ENCODE measurements around the gene DDR2. TPM values are rescaled to one million over a fixed set of nuclear protein-coding genes. Genes with fewer than 3 reads are reported as not detected.
"Not testable (repeated sequence)": the region's sequence is repeated elsewhere in the genome, so short reads cannot be mapped to it uniquely, and the experiment has no call there.

DDR2 gene
- total and polyA plus RNA-seq, 12 donors, result 15.1 to 349 (median 233) TPM

DNA sequence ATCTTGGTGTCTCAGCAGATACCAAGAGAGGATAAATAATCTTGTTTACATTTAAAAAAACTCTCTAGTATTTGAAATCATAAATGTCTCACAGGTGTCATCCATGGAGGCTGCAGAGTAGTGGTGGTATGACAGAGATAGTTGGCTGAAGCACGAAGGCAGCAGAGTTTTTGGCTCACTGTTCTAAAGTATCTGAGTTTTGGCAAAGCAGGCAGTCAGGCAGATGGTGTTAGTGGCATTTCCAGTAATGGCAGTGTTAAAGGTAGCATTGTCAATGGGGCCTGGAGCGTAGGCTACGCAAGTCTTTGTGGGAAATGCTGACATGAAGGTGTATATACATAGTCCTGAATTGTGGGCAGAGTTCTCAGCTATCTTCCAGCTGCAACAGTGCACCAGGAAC is 89.8 kb downstream of the DDR2 start:
- intact Hi-C loops (cut with DNase I), result no loop called here
- no peak for TF ChIP-seq POLR2A (IDR thresholded peaks at IDR 0.05)
- TF ChIP-seq, protein P1, sequence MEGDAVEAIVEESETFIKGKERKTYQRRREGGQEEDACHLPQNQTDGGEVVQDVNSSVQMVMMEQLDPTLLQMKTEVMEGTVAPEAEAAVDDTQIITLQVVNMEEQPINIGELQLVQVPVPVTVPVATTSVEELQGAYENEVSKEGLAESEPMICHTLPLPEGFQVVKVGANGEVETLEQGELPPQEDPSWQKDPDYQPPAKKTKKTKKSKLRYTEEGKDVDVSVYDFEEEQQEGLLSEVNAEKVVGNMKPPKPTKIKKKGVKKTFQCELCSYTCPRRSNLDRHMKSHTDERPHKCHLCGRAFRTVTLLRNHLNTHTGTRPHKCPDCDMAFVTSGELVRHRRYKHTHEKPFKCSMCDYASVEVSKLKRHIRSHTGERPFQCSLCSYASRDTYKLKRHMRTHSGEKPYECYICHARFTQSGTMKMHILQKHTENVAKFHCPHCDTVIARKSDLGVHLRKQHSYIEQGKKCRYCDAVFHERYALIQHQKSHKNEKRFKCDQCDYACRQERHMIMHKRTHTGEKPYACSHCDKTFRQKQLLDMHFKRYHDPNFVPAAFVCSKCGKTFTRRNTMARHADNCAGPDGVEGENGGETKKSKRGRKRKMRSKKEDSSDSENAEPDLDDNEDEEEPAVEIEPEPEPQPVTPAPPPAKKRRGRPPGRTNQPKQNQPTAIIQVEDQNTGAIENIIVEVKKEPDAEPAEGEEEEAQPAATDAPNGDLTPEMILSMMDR (IDR thresholded peaks at IDR 0.05), result no peak
- Histone ChIP-seq H3K4me1 (replicated peaks in 1 of 2) (peaks cover 8 to 16% of the 10 kb centered on the region in 2 donors), H3K9me3 (replicated peaks in 1 of 3) (no peaks in the 10 kb centered on the region), H3K4me3 (no peak overlapping the region), H3K36me3 (replicated peaks in 1 of 2) (no peaks in the 10 kb centered on the region), H3K27ac (no peak overlapping the region), H3K27me3 (no peaks in the 10 kb centered on the region)
- DNase-seq, result no peak
- WGBS, 4 donors, result 78 to 83% (median 83%) methylated on average over 3 of the region's 3 CpGs

DNA sequence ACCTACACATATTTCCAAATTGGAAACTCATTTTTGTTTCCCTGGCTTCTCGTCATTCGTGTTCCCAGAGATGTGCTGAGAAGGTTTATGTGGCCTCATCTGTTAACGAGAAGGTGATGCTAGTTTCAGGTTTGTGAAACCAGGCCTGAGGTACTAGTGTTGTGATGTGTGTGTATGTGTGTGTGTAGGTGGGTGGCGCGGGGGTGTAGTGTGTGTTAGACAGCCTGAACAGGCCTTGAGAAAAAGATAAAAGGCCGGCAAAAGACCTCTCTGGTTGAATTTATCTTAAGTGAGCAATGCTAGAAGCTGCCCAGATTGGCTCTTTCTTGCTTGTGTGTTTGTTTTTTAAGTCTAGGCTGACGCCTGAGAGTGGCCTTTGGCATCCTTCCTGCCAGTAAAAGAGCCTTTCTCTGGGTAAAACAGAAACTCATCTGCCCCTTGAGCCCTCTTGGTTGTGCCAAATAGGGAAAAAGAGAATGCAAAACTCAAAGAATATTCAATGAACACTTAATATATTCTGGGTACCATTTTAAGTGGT is 92.4 kb downstream of the DDR2 start:
- Histone ChIP-seq H3K9me3 (replicated peaks in 1 of 3) (no peaks in the 10 kb centered on the region), H3K36me3 (replicated peaks in 1 of 2) (no peaks in the 10 kb centered on the region), H3K27me3 (no peaks in the 10 kb centered on the region), H3K27ac (peak overlapping the region in 4 of 5 donors; percentile 35 to 71 (median 56)), H3K4me1 (replicated peaks in 1 of 2) (peaks cover 8 to 16% of the 10 kb centered on the region in 2 donors), H3K4me3 (no peak overlapping the region)
- DNase-seq, result peak in 6 of 7 donors; percentile 44 to 77 (median 60)
- TF ChIP-seq, protein P1 (IDR thresholded peaks at IDR 0.05), result no peak
- no peak for TF ChIP-seq POLR2A (IDR thresholded peaks at IDR 0.05)
- intact Hi-C loops (cut with DNase I), result no loop called here
- 43 to 62% (median 51%) methylated on average over 7 of the region's 7 CpGs for WGBS, 4 donors

DNA sequence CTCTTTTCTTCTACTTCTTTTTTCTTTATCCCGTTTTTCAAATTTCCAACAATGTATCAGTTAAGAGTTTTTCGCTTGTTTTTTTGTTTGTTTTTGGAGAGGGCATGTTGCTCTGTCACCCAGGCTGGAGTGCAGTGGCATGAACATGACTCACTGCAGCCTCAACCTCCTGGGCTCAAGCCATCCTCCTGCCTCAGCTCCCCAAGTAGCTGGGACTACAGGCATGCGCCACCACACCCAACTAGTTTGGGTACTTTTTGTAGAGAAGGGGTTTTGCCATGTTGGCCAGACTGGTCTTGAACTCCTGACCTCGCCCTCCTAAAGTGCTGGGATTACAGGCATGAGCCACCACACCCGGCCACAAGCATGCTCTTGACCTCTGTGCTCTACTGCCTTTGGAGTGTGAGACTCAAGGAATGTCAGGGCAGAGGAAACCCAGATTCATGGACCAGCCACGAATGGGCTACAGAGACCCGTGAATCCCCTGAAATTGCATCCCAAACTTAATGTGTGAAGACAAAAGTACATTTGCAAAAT is 93.1 kb downstream of the DDR2 start:
- no peaks in the 10 kb centered on the region for H3K9me3 ChIP-seq (replicated peaks in 1 of 3)
- no peaks in the 10 kb centered on the region for H3K27me3 ChIP-seq
- H3K36me3 ChIP-seq (replicated peaks in 1 of 2), result no peaks in the 10 kb centered on the region
- intact Hi-C loops (cut with DNase I), result no loop called here
- H3K27ac ChIP-seq, result peak overlapping the region in 3 of 5 donors; percentile 49 to 80 (median 71)
- no peak for TF ChIP-seq POLR2A (IDR thresholded peaks at IDR 0.05)
- TF ChIP-seq, protein P1 (IDR thresholded peaks at IDR 0.05), result no peak
- DNase-seq, result peak in 4 of 7 donors; percentile 42 to 55 (median 48)
- 73 to 85% (median 82%) methylated on average over 7 of the region's 7 CpGs for WGBS, 4 donors
- peaks cover 8 to 16% of the 10 kb centered on the region in 2 donors for H3K4me1 ChIP-seq (replicated peaks in 1 of 2)
- no peak overlapping the region for H3K4me3 ChIP-seq

DNA sequence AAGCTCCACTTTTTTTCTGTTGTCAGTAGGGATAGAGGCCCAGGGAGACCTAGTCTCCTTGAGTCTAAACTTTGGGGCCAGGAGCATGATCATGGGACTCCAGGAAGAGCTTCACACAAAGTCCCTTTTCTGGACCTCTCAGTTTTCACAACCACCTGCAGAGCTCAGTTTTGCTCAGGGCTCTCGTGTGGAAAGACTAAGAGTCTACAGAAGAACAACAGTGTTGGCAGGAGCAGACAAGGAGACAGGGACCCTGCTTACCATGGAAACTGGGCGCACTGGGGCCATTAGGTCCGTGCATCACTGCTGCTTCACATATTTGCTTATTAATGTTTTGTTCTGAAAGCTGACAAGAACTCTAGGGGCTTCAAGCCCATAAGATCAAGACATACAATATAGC is 94.3 kb downstream of the DDR2 start:
- intact Hi-C loops (cut with DNase I), result no loop called here
- Histone ChIP-seq H3K4me1 (replicated peaks in 1 of 2) (peaks cover 8 to 16% of the 10 kb centered on the region in 2 donors), H3K27ac (no peak overlapping the region), H3K4me3 (no peak overlapping the region), H3K36me3 (replicated peaks in 1 of 2) (no peaks in the 10 kb centered on the region), H3K9me3 (replicated peaks in 1 of 3) (no peaks in the 10 kb centered on the region), H3K27me3 (no peaks in the 10 kb centered on the region)
- 93 to 100% (median 95%) methylated on average over 3 of the region's 3 CpGs for WGBS, 4 donors
- DNase-seq, result no peak
- TF ChIP-seq POLR2A (IDR thresholded peaks at IDR 0.05), result no peak
- TF ChIP-seq, protein P1 (IDR thresholded peaks at IDR 0.05), result no peak

DNA sequence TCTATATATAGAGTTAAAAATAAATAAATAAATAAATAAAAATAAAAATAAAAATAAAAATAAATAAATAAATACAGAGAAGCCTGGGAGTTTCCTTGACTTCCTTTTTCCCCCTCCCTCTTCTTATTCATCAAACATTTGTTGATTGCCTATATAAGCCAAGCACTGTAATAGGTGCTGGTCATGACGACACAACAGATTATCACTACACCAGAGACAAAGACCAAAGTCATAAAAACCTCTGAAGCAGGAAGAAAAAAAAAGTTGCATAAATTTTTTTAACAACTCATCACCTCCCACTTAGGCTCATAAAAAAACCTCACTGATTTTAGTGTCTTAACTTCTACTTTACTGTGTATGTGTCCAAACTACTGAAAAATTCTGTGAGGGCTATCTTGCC is 95.2 kb downstream of the DDR2 start:
- H3K4me3 ChIP-seq; H3K27ac ChIP-seq; H3K9me3 ChIP-seq (replicated peaks in 1 of 3); H3K36me3 ChIP-seq (replicated peaks in 1 of 2); intact Hi-C loops (cut with DNase I); DNase-seq; H3K27me3 ChIP-seq: not testable (repeated sequence)
- WGBS, 4 donors, result 80 to 86% methylated on average over 1 of the region's 1 CpG; no CpG with 5 or more reads in 2 of the 4 donors
- H3K4me1 ChIP-seq (replicated peaks in 1 of 2), result peaks cover 15 to 17% of the 10 kb centered on the region in 2 donors
